ENCODE measurements around the gene SNTA1.
"Not testable (repeated sequence)": the region's sequence is repeated elsewhere in the genome, so short reads cannot be mapped to it uniquely, and the experiment has no call there.

SNTA1 gene

DNA sequence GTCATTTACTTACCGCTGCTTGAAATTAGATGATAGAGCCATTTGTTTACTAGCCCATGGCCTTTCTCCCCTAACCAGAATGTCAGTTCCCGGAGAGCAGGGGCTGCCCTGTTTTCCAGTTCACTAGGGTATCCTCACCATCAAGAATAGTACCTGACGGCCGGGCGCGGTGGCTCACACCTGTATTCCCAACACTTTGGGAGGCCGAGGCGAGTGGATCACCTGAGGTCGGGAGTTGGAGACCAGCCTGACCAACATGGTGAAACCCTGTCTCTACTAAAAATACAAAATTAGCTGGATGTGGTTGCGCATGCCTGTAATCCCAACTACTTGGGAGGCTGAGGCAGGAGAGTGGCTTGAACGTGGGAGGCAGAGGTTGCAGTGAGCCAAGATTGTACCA is 19.7 kb downstream of the SNTA1 start:
- not testable (repeated sequence) for DNase-seq

DNA sequence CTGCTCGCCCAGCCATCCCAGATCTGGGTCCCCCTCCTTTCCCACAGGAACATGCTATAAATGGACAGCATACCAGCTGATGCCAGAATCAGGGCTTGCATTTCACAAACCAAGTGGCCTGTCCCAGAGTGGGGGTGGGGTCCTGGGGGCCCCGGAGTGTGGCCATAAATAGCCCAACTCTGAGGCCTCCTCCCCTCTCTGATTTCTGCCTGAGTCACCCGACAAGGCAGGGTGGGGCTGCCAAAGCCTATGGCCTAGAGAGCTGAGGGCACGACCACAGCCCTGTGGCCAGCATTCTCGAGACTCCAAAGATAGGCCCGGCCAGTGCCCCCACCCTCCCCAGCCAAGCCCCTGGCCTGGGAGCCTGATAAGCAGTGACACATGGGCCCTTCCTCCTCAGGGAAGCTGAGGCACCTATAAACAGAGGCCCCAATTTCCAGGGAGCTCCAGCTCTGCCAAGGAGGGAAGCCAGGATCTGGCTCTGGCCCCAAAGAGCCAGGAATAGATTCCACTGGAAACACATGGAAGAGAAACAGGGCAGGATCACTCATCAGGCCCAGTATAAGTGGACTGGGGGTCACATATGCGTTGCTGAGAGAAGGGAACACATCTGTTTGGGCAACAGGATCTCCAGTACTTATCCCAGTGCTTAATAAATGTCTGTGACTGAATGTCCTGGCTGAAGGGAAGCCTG is 20.3 kb downstream of the SNTA1 start:
- DNase-seq: no peak

DNA sequence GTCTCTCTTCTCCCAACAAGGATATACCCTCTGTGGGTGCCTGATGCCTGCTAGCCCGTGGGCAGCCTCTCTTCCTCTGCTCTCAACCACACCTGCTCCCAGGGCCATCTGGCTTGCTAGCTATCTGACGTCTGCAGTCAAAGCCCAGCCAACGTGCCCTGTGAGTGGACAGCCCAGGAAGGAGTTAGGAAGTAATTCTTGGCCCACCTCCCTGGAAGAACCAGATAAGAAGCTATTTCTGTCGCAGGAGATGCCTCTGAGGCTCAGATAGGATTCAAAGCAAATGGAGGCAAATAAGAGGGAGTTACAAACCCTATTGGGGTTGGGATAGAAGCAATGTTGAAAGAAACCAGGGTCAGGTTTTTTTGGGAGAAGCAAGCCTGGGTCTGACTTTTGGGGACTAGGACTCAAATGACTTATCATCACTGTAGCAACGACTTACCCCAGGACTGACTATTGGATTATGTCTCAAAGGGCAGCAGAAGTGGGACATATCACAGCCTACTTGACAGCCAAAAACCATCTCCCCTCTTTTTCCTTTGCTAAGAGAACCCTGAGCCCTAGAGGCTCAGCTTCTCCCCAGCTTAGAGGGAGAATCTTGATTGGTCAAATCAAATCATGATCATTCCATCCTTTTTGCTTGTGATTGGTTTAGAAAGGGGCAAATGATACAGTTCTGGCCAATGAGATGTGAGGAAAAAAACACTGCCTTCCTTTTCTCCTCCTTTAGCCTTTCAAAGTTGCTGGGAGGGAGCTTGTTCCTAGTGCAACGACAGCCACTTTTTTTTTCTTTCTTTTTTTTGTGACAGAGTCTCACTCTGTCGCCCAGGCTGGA is 24.2 kb downstream of the SNTA1 start:
- no peak for DNase-seq

DNA sequence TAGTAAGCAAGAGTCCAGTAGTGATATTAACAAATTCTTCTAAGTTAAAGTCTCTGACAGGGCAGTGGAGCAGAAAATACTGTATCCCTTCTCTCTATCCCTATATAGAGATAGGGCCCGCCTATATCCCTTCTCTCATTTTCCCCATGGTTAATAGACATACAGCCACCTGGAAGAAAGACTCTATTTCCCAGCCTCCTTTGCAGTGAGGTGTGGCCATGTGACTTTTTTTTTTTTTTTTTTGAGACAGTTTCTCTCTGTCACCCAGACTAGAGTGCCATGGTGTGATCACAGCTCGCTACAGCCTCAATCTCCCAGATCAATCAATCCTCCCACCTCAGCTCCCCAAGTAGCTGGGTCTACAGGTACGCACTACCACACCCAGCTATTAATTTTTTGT is 25.5 kb downstream of the SNTA1 start:
- no peak for DNase-seq

GRCh38 chr20:33415948-33416347 is 27.6 kb downstream of the SNTA1 start:
- DNase-seq: no peak

GRCh38 chr20:33412484-33412838 is 31.1 kb downstream of the SNTA1 start:
- no peak for DNase-seq

GRCh38 chr20:33411711-33412483 is 31.7 kb downstream of the SNTA1 start:
- no peak for DNase-seq

GRCh38 chr20:33411242-33411641 is 32.3 kb downstream of the SNTA1 start:
- DNase-seq: no peak

GRCh38 chr20:33410081-33410742 is 33.4 kb downstream of the SNTA1 start:
- no peak for DNase-seq

DNA sequence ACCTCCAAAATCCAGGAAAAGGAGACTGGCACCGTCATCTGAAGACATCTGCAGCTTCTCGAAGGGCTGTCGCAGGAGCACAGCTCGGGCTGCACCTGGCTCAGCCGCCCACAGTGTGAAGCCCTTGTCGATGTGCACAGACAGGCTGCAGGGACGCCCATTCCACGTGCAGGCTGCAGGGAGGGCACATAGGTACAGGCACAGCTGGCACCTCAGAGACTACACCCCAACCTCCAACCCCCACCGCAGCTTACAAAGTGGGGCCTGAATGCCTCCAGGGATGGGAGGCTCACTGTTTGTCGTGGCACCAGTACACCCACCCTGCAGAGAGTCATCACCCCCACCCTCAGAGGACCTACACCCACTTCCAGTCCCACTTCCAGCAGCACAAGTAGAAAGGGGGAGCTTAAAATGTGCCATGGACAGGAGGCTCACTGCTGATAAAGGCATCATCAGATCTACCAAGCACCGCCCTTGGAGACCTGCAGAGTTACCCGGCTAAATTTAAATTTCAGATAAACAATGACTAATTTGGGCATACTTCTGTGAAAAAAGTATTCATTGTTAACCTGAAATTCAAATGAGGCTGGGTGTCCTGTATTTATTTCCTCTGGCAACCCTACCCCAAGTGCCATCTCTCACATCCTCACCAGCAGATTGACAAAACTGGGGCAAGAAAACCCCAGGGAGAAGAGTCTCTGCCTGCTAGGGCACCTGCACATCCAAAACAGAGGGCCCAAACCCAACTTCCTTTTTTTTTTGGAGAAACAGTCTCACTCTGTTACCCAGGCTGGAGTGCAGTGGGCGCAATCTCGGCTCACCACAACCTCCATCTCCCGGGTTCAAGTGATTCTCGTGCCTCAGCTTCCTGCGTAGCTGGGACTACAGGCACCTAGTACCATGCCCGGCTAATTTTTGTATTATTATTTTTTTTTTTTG is 34.6 kb downstream of the SNTA1 start:
- no peak for DNase-seq

DNA sequence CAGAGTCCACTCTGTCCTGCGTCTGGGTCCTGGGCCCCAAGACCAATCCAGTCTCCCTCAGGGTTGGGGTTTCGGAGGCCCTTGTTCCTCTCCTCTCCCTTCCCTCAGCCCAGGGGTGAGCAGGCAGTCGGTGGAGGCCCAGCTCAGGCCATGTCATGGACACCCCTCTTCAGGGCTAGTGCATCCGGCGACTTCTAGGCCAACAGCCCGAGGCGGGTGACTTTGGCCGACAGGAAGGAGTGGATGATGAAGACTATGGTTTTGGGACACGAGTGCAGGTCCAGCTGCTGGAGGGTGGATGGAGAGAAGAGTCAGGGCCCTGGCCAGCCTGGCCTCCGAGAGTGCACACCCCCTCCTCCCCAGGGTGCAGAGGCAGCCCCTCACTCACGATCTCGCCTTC is 35.2 kb downstream of the SNTA1 start:
- no peak for DNase-seq

DNA sequence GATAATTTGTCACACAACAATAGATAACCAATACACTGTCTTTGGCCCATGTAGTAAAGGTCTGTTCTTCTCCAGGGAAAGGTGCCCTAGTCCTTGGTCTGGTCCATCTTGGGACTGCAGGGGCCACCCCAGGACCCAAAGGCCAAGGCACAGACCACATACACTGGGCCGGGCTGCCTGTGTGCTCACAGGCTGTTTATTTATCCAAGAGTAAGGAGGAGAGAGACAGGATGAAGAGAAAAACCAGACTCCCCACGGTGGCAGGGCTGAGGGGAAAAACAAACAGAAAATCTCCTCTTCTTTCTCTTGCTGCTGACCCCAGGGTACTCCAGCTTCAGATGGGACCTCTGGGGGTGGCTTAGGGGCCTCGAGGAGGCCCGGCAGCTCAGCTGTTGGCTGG is 35.8 kb downstream of the SNTA1 start:
- DNase-seq: no peak

GRCh38 chr20:33407251-33407650 is 36.3 kb downstream of the SNTA1 start:
- no peak for DNase-seq

- no peak for DNase-seq
These were observed 39.3 kb downstream of the SNTA1 start for GRCh38 chr20:33404281-33404680.

- DNase-seq: no peak
These were observed 41.6 kb downstream of the SNTA1 start for GRCh38 chr20:33401921-33402369.

- DNase-seq: peak; percentile 89
These were observed 42.2 kb downstream of the SNTA1 start, which contains the start of gene CDK5RAP1 for GRCh38 chr20:33401184-33401920. CDK5RAP1 (minus strand) TSS chr20:33401519; CDS start chr20:33397064, 4,455 bp downstream.

- no peak for DNase-seq
These were observed 42.8 kb downstream of the SNTA1 start for GRCh38 chr20:33400812-33401183.

GRCh38 chr20:33399924-33400323 is 43.6 kb downstream of the SNTA1 start:
- DNase-seq: no peak

GRCh38 chr20:33394718-33395117 is 48.8 kb downstream of the SNTA1 start:
- DNase-seq: no peak

- no peak for DNase-seq
These were observed 50.0 kb downstream of the SNTA1 start for GRCh38 chr20:33393609-33394008.

All from CD4-positive, alpha-beta T cell treated with Interleukin-4 for 4 hours (primary cell).